HEK293 (cell line): ENCODE data around the gene MTA1.

Experiments
- GFI1B ChIP-seq: fragments of 450-650 bp; formaldehyde crosslinking; IDR thresholded peaks from 2 replicates; pipeline ENCODE4 v1.5.1; 2016; ENCODE audit warnings: missing biosample characterization, missing genetic modification characterization
- GLIS1 ChIP-seq: fragments of 450-650 bp; formaldehyde crosslinking; IDR thresholded peaks from 2 replicates; pipeline ENCODE4 v1.5.1; 2016; ENCODE audit warnings: missing biosample characterization, missing genetic modification characterization
- HOXD13 ChIP-seq: sonication (generic); formaldehyde crosslinking; IDR thresholded peaks from 2 replicates; pipeline ENCODE4 v1.8.0; 2022; ENCODE audit warnings: missing genetic modification reagents, borderline replicate concordance
- IKZF3 ChIP-seq: fragments of 450-650 bp; IDR thresholded peaks from 2 replicates; pipeline ENCODE4 v1.5.0; 2018; ENCODE audit warnings: missing biosample characterization, mild to moderate bottlenecking, missing genetic modification characterization, moderate library complexity
- SP3 ChIP-seq: fragments of 450-650 bp; formaldehyde crosslinking; IDR thresholded peaks from 2 replicates; pipeline ENCODE4 v1.5.1; 2016; ENCODE audit warnings: missing biosample characterization, missing genetic modification characterization
- TRIM28 ChIP-seq: IDR thresholded peaks from 2 replicates; pipeline ENCODE4 v1.6.1; 2011; ENCODE audit warnings: low read length, control low read depth, borderline replicate concordance
- ZBTB21 ChIP-seq: fragments of 450-650 bp; formaldehyde crosslinking; IDR thresholded peaks from 2 replicates; pipeline ENCODE4 v1.5.1; 2017; ENCODE audit warnings: missing biosample characterization, missing genetic modification characterization
- ZBTB49 ChIP-seq: fragments of 450-650 bp; formaldehyde crosslinking; IDR thresholded peaks from 2 replicates; pipeline ENCODE4 v1.5.1; 2016; ENCODE audit warnings: missing biosample characterization, missing genetic modification characterization, low read depth
- ZEB2 ChIP-seq: fragments of 450-650 bp; formaldehyde crosslinking; IDR thresholded peaks from 2 replicates; pipeline ENCODE4 v1.5.1; 2016; ENCODE audit warnings: missing biosample characterization, missing genetic modification characterization
- ZFP3 ChIP-seq: fragments of 450-650 bp; formaldehyde crosslinking; IDR thresholded peaks from 2 replicates; pipeline ENCODE4 v1.5.1; 2016; ENCODE audit warnings: low read depth, missing biosample characterization, missing genetic modification characterization
- ZNF169 ChIP-seq: fragments of 450-650 bp; formaldehyde crosslinking; IDR thresholded peaks from 2 replicates; pipeline ENCODE4 v1.5.1; 2016; ENCODE audit warnings: missing biosample characterization, missing genetic modification characterization
- ZNF202 ChIP-seq: fragments of 450-650 bp; formaldehyde crosslinking; IDR thresholded peaks from 2 replicates; pipeline ENCODE4 v1.5.1; 2016; ENCODE audit warnings: missing biosample characterization, missing genetic modification characterization, borderline replicate concordance
- ZNF239 ChIP-seq: fragments of 450-650 bp; formaldehyde crosslinking; IDR thresholded peaks from 2 replicates; pipeline ENCODE4 v1.5.1; 2016; ENCODE audit warnings: missing biosample characterization, missing genetic modification characterization
- ZNF248 ChIP-seq: fragments of 450-650 bp; formaldehyde crosslinking; IDR thresholded peaks from 2 replicates; pipeline ENCODE4 v1.5.1; 2017; ENCODE audit warnings: missing biosample characterization, missing genetic modification characterization
- ZNF510 ChIP-seq: fragments of 450-650 bp; formaldehyde crosslinking; IDR thresholded peaks from 2 replicates; pipeline ENCODE4 v1.5.1; 2018; ENCODE audit warnings: mild to moderate bottlenecking, missing genetic modification characterization, missing biosample characterization; ENCODE audit not compliant: insufficient replicate concordance
- ZNF549 ChIP-seq: fragments of 450-650 bp; IDR thresholded peaks from 2 replicates; pipeline ENCODE4 v1.5.1; 2018; ENCODE audit warnings: missing biosample characterization, missing genetic modification characterization, mild to moderate bottlenecking, inconsistent platforms, moderate library complexity
- ZNF596 ChIP-seq: fragments of 450-650 bp; IDR thresholded peaks from 2 replicates; pipeline ENCODE4 v1.5.0; 2018; ENCODE audit warnings: missing biosample characterization, mild to moderate bottlenecking, missing genetic modification characterization, moderate library complexity
- ZNF626 ChIP-seq: fragments of 450-650 bp; sonication (Bioruptor Pico); formaldehyde crosslinking; IDR thresholded peaks from 2 replicates; pipeline ENCODE4 v1.5.1; 2018; ENCODE audit warnings: missing biosample characterization, missing genetic modification characterization, inconsistent platforms
- ZNF645 ChIP-seq: fragments of 450-650 bp; formaldehyde crosslinking; IDR thresholded peaks from 2 replicates; pipeline ENCODE4; 2016; ENCODE audit warnings: missing biosample characterization, missing genetic modification characterization
- ZNF670 ChIP-seq: fragments of 450-650 bp; formaldehyde crosslinking; IDR thresholded peaks from 2 replicates; pipeline ENCODE4 v1.5.1; 2016; ENCODE audit warnings: missing biosample characterization, missing genetic modification characterization, low read depth
- ZNF707 ChIP-seq: fragments of 450-650 bp; formaldehyde crosslinking; IDR thresholded peaks from 2 replicates; pipeline ENCODE4 v1.5.1; 2016; ENCODE audit warnings: missing biosample characterization, missing genetic modification characterization
- ZNF747 ChIP-seq: fragments of 450-650 bp; formaldehyde crosslinking; IDR thresholded peaks from 2 replicates; pipeline ENCODE4 v1.5.1; 2016; ENCODE audit warnings: missing biosample characterization, missing genetic modification characterization
- ZNF768 ChIP-seq: fragments of 450-650 bp; formaldehyde crosslinking; IDR thresholded peaks from 2 replicates; pipeline ENCODE4 v1.5.1; 2018; ENCODE audit warnings: missing biosample characterization, mild to moderate bottlenecking, missing genetic modification characterization
- ZNF777 ChIP-seq: fragments of 450-650 bp; formaldehyde crosslinking; IDR thresholded peaks from 2 replicates; pipeline ENCODE4 v1.5.1; 2017; ENCODE audit warnings: missing biosample characterization, missing genetic modification characterization, borderline replicate concordance
- ZNF791 ChIP-seq: fragments of 450-650 bp; formaldehyde crosslinking; IDR thresholded peaks from 2 replicates; pipeline ENCODE4 v1.5.1; 2016; ENCODE audit warnings: missing biosample characterization, missing genetic modification characterization
- ZNF843 ChIP-seq: fragments of 450-650 bp; formaldehyde crosslinking; IDR thresholded peaks from 2 replicates; pipeline ENCODE4 v1.5.1; 2016; ENCODE audit warnings: missing biosample characterization, missing genetic modification characterization
- ZSCAN30 ChIP-seq: fragments of 450-650 bp; IDR thresholded peaks from 2 replicates; pipeline ENCODE4 v1.5.1; 2018; ENCODE audit warnings: missing biosample characterization, mild to moderate bottlenecking, missing genetic modification characterization, moderate library complexity
- ZSCAN4 ChIP-seq: fragments of 450-650 bp; formaldehyde crosslinking; IDR thresholded peaks from 2 replicates; pipeline ENCODE4 v1.5.1; 2017; ENCODE audit warnings: missing biosample characterization, missing genetic modification characterization
- TF ChIP-seq, protein P1 (sequence below): fragments of 450-650 bp; formaldehyde crosslinking; IDR thresholded peaks from 2 replicates; pipeline ENCODE4 v1.5.1; 2016; ENCODE audit warnings: missing biosample characterization, missing genetic modification characterization
- TF ChIP-seq, protein P2 (sequence below): fragments of 450-650 bp; formaldehyde crosslinking; IDR thresholded peaks from 2 replicates; pipeline ENCODE4 v1.5.1; 2016; ENCODE audit warnings: missing biosample characterization, missing genetic modification characterization

The MTA1 gene

DNA sequence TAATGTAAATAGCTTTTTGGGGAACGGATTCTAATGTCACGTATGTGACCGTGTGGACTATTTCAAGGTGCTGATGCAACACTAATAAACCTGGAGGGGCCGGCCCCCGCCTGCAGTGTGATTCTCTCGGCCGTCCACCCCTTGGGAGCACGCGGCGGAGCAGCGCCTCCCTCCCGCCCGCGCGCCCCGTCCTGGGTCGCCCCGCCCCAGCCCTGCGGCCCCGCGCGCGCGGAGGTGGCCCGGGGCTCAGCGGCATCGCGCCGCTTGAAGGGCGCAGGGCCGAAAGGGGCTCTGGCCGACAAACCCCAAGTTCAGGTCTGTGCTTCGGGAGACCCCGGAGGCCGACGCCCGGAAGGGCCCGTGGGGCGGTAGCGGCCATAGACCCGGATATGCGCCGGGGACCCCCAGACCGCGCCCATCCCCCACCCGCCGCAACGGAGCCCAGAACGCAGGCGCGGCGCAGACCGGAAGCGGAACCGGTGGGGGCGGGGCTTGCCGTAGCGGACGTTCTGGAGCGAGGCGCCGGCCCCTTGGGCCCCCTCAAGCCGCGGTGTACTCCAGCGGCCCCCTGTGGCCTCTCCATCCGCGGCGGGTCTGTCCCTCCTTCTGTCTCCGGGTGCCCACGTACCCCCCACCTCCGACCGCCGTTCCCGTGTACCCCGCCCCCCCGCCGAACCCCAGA is 21.4 kb upstream of the MTA1 start, which contains the start of gene TEX22 (continued):
- TF ChIP-seq ZNF645, result no peak
- no peak for TF ChIP-seq ZNF626 (tag by site-specific recombination)
- TF ChIP-seq ZNF549 (tag by site-specific recombination), result no peak
- TF ChIP-seq ZSCAN30, result peak; percentile 91
- no peak for TF ChIP-seq HOXD13 (CRISPR knock-in tag)
- TF ChIP-seq ZNF768 (tag by site-specific recombination), result no peak
- no peak for TF ChIP-seq ZNF248 (tag by site-specific recombination)
- no peak for TF ChIP-seq ZNF777 (tag by site-specific recombination)
- no peak for TF ChIP-seq ZNF169
- TF ChIP-seq ZSCAN4 (tag by site-specific recombination), result no peak; the same call in 1 of the 2 replicates
- no peak for TF ChIP-seq ZBTB49 (tag by site-specific recombination)
- peak; percentile 62 for TF ChIP-seq ZNF843 (tag by site-specific recombination)
- TF ChIP-seq ZNF510, result no peak
- TF ChIP-seq IKZF3 (tag by site-specific recombination), result peak; percentile 52; the same call in 1 of the 2 replicates
- no peak for TF ChIP-seq ZFP3 (tag by site-specific recombination)
- TF ChIP-seq, protein P1, sequence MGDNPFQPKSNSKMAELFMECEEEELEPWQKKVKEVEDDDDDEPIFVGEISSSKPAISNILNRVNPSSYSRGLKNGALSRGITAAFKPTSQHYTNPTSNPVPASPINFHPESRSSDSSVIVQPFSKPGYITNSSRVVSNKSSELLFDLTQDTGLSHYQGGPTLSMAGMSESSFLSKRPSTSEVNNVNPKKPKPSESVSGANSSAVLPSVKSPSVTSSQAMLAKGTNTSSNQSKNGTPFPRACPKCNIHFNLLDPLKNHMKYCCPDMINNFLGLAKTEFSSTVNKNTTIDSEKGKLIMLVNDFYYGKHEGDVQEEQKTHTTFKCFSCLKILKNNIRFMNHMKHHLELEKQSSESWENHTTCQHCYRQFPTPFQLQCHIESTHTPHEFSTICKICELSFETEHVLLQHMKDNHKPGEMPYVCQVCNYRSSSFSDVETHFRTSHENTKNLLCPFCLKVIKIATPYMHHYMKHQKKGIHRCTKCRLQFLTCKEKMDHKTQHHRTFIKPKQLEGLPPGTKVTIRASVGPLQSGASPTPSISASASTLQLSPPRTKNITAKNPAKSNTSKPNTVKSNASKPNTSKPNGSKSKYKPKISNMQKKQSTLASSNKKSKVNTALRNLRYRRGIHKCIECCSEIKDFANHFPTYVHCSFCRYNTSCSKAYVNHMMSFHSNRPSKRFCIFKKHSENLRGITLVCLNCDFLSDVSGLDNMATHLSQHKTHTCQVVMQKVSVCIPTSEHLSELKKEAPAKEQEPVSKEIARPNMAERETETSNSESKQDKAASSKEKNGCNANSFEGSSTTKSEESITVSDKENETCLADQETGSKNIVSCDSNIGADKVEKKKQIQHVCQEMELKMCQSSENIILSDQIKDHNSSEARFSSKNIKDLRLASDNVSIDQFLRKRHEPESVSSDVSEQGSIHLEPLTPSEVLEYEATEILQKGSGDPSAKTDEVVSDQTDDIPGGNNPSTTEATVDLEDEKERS, result no peak
- peak; percentile 71 for TF ChIP-seq GLIS1 (tag by site-specific recombination)
- peak; percentile 95 for TF ChIP-seq ZEB2 (tag by site-specific recombination)
- TF ChIP-seq ZNF596 (tag by site-specific recombination), result no peak
- no peak for TF ChIP-seq TRIM28
- no peak for TF ChIP-seq ZNF202 (tag by site-specific recombination)
- no peak for TF ChIP-seq ZNF791 (tag by site-specific recombination)
- TF ChIP-seq ZNF747 (tag by site-specific recombination), result no peak
- no peak for TF ChIP-seq ZNF670 (tag by site-specific recombination)
- TF ChIP-seq SP3, result peak; percentile 78
- TF ChIP-seq ZBTB21 (tag by site-specific recombination), result no peak
- TF ChIP-seq, protein P2, sequence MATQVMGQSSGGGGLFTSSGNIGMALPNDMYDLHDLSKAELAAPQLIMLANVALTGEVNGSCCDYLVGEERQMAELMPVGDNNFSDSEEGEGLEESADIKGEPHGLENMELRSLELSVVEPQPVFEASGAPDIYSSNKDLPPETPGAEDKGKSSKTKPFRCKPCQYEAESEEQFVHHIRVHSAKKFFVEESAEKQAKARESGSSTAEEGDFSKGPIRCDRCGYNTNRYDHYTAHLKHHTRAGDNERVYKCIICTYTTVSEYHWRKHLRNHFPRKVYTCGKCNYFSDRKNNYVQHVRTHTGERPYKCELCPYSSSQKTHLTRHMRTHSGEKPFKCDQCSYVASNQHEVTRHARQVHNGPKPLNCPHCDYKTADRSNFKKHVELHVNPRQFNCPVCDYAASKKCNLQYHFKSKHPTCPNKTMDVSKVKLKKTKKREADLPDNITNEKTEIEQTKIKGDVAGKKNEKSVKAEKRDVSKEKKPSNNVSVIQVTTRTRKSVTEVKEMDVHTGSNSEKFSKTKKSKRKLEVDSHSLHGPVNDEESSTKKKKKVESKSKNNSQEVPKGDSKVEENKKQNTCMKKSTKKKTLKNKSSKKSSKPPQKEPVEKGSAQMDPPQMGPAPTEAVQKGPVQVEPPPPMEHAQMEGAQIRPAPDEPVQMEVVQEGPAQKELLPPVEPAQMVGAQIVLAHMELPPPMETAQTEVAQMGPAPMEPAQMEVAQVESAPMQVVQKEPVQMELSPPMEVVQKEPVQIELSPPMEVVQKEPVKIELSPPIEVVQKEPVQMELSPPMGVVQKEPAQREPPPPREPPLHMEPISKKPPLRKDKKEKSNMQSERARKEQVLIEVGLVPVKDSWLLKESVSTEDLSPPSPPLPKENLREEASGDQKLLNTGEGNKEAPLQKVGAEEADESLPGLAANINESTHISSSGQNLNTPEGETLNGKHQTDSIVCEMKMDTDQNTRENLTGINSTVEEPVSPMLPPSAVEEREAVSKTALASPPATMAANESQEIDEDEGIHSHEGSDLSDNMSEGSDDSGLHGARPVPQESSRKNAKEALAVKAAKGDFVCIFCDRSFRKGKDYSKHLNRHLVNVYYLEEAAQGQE (tag by site-specific recombination), result no peak
- TF ChIP-seq GFI1B (tag by site-specific recombination), result no peak
- TF ChIP-seq ZNF239 (tag by site-specific recombination), result no peak
- no peak for TF ChIP-seq ZNF707 (tag by site-specific recombination)
